ENCODE results near the gene THUMPD1.

Gene THUMPD1

DNA sequence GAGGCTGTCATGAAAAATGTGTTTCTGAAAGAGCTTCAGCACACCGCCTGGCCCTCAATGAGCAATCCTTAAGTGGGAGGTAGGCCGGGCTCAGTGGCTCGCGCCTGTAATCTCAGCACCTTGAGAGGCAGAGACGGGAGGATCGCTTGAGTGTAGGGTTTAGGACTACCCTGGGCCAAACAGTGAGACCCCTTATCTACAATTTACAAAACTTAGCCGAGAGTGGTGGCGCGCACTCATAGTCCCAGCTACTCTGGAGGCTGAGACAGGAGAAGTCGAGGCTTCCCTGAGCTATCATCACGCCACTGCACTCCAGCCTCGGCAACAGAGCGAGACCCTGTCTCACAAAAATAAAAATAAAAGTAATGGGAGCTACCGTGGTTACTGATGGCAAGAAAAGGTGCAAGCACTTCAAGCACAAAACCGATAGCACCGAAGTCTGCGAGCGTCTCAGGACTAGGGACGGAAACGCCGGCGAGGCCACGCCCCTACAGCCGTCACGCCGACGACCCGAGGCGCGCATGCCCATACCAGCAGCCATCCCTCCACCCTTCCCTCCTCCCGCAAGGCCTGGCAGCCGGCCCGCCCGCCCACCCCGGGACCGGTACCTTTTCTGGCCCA, 607 bp downstream of the THUMPD1 start:
- H3K4me3 ChIP-seq (ENCODE audit: low read depth, low read length) = peak overlapping the region; percentile 100
- TF ChIP-seq, protein P1, sequence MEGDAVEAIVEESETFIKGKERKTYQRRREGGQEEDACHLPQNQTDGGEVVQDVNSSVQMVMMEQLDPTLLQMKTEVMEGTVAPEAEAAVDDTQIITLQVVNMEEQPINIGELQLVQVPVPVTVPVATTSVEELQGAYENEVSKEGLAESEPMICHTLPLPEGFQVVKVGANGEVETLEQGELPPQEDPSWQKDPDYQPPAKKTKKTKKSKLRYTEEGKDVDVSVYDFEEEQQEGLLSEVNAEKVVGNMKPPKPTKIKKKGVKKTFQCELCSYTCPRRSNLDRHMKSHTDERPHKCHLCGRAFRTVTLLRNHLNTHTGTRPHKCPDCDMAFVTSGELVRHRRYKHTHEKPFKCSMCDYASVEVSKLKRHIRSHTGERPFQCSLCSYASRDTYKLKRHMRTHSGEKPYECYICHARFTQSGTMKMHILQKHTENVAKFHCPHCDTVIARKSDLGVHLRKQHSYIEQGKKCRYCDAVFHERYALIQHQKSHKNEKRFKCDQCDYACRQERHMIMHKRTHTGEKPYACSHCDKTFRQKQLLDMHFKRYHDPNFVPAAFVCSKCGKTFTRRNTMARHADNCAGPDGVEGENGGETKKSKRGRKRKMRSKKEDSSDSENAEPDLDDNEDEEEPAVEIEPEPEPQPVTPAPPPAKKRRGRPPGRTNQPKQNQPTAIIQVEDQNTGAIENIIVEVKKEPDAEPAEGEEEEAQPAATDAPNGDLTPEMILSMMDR (conservative IDR thresholded peaks at IDR 0.05; ENCODE audit: low read depth, low read length) = no peak
- peak; percentile 83 for DNase-seq (ENCODE audit: low read depth)

DNA sequence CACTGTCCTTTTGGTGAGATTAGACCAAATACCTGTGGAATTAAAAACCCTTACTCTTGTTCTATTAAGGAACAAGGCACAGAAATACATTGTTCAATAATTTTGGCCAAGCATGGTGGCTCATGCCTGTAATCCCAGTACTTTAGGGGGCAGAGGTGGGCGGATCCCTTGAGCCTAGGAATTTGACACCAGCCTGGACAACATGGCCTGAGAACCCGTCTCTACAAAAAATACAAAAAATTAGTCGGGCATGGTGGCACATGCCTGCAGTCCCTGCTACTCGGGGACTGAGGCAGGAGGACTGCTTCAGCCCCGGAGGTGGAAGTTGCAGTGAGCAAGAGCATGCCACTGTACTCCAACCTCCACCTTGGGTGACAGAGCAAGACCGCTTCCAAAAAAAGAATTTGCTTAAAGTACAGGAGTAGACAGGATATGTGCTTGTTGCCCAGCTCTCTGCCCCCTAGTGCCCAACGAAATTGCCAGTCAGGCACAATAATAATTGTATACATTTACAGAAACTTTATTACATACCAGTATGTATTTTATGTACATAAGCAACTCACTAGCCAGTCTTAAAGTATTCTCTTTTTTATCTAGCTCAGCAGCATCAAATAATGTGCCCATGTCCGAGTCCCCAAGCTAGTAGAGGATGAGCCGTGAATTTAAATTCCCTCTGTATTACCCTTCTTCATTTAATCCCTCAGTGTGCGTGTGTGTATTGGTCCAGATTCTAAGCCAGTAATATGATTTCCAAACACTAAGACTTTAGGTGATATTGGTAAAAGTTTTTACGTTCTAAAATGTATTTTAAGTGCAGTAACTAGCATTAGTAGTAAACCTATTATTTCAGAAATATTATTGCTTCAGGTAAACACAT, 1.4 kb downstream of the THUMPD1 start:
- DNase-seq (ENCODE audit: low read depth) = peak; percentile 25
- TF ChIP-seq, protein P1 (conservative IDR thresholded peaks at IDR 0.05; ENCODE audit: low read depth, low read length) = peak; percentile 52
- H3K4me3 ChIP-seq (ENCODE audit: low read depth, low read length) = peak overlapping the region; percentile 100

DNA sequence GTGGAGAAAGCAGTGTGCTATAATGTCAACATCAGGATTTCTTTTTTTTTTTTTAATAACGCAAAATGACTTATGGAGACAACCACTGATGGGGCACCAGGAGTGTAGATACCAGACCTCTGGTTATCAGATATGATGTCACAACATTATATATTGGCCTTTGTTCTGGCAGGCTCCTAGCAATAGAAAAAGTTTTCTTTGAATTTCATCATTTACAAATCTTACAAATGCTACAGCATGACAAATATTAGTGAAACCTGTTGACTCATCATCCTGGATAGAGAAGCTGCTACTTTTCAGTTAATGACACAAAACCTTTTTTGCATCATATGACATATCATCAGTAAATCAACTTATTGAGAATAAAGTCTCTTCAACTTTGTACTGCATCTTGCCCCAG, 6.1 kb downstream of the THUMPD1 start:
- no peak overlapping the region for H3K4me3 ChIP-seq (ENCODE audit: low read depth, low read length)
- DNase-seq (ENCODE audit: low read depth) = no peak
- TF ChIP-seq, protein P1 (conservative IDR thresholded peaks at IDR 0.05; ENCODE audit: low read depth, low read length) = no peak

DNA sequence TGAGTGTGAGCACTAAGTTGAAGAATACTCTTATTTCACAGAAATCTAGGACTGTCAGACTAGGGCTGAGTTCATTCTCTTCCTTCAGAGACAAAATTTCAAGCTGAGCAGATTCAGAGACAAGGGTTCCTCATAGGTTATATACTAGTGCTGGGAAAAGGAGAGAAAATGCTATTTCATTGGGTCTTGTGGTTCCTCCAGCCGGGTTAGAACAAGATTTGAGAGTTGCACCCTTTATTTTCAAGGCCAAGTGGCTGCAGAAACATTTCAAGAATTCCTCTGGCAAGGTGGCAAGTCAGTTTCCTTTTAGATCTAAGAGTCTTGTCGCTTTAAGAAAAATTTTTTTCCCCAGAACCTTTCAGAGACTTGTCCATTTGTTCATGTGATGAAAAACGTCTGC, 6.8 kb downstream of the THUMPD1 start:
- H3K4me3 ChIP-seq (ENCODE audit: low read depth, low read length) = no peak overlapping the region
- TF ChIP-seq, protein P1 (conservative IDR thresholded peaks at IDR 0.05; ENCODE audit: low read depth, low read length) = no peak
- no peak for DNase-seq (ENCODE audit: low read depth)

DNA sequence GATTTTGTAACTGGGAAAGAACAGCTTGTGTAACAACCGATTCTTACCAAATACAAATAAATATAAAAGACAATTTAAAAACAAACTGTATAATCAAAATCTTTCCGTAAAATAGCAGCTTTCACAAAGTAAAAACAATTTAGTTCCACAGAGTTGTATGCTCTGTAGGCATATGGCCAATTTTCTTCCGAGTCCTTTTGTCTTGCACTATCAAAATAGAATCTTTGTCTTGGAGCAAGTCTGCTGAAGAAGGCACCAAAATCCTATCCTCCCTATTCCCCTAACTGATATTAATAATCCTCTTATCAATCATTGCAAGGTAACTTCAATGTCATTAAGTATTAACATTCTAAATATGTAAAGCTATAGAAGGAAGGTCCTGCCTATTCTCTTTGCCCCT, 7.6 kb downstream of the THUMPD1 start:
- TF ChIP-seq, protein P1 (conservative IDR thresholded peaks at IDR 0.05; ENCODE audit: low read depth, low read length) = no peak
- no peak for DNase-seq (ENCODE audit: low read depth)

DNA sequence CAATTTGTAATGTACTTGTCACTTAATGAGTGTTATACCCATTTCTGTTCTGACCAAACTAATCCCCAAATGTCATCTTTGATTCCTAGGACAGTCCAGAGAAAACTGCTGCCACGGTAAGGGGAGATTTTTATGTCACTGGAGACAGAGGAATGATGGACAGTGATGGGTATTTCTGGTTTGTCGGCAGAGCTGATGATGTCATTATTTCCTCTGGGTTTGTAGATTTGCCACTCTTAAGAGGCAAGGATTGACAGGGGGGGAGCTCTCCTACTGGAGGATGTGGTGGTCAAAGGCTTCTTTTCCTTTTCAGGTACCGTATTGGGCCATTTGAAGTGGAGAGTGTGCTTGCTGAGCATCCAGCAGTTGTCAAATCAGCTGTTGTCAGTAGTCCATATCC, 12.5 kb downstream of the THUMPD1 start:
- TF ChIP-seq, protein P1 (conservative IDR thresholded peaks at IDR 0.05; ENCODE audit: low read depth, low read length) = no peak
- no peak overlapping the region for H3K4me3 ChIP-seq (ENCODE audit: low read depth, low read length)
- DNase-seq (ENCODE audit: low read depth) = no peak

More for the DNA sequence above, 7.6 kb downstream of the THUMPD1 start:
- H3K4me3 ChIP-seq (ENCODE audit: low read depth, low read length) = no peak overlapping the region

Measured in choroid plexus epithelial cell (primary cell).